Activated CD4-positive, alpha-beta T cell treated with anti-CD3 and anti-CD28 coated beads, Interleukin-10, Interleukin-2, amounts not matched to agents 100 ng/mL and 50 ng/mL, durations not matched to agents 16 hours and 8 hours (primary cell): ENCODE measurements around the gene SAFB.
"Not testable (repeated sequence)": the region's sequence is repeated elsewhere in the genome, so short reads cannot be mapped to it uniquely, and the experiment has no call there.

ENCODE experiments used
- DNase-seq: peaks from one replicate; pipeline ENCODE4 v3.0.0-alpha.2; 2020

The SAFB gene

GRCh38 chr19:5700455-5701092 lies 77.7 kb downstream of the SAFB start:
- no peak for DNase-seq

GRCh38 chr19:5702053-5702410 lies 79.1 kb downstream of the SAFB start:
- DNase-seq, result not testable (repeated sequence)

GRCh38 chr19:5703819-5704818 lies 81.2 kb downstream of the SAFB start:
- no peak for DNase-seq

GRCh38 chr19:5705552-5705951 lies 82.7 kb downstream of the SAFB start:
- DNase-seq, result no peak

GRCh38 chr19:5706876-5707573 lies 84.1 kb downstream of the SAFB start:
- no peak for DNase-seq

- no peak for DNase-seq
Observed at GRCh38 chr19:5707576-5708575, 85.0 kb downstream of the SAFB start.

GRCh38 chr19:5711025-5711424 lies 88.1 kb downstream of the SAFB start:
- no peak for DNase-seq

- no peak for DNase-seq
Observed at GRCh38 chr19:5711713-5712161, 88.9 kb downstream of the SAFB start.

GRCh38 chr19:5713228-5713627 lies 90.3 kb downstream of the SAFB start:
- no peak for DNase-seq

GRCh38 chr19:5714816-5715215 lies 91.9 kb downstream of the SAFB start:
- no peak for DNase-seq

- no peak for DNase-seq
Observed at GRCh38 chr19:5717215-5717935, 94.5 kb downstream of the SAFB start.
